Measurements from ENCODE around the gene NLRP7.

The NLRP7 gene

GRCh38 chr19:54873990-54874389, 73.3 kb downstream of the NLRP7 start, which contains the start of gene FCAR:
FCAR (plus strand) TSS chr19:54874235; CDS start chr19:54874290, 55 bp downstream.
- no peak for DNase-seq (ENCODE audit: low read depth in 2 of 2)

Measured in stimulated activated CD4-positive, alpha-beta T cell treated with anti-CD3 and anti-CD28 coated beads, Interleukin-12 subunit alpha, Interleukin-12 subunit beta, amount 100 ng/mL, for 24 hours (primary cell).